Osteoblast (primary cell): Measurements from ENCODE around the gene HES4. TPM values are rescaled to one million over a fixed set of nuclear protein-coding genes. Genes with fewer than 3 reads are reported as not detected.

Experiments
- DNase-seq: peaks from one replicate; pipeline ENCODE4 v3.0.0; 2011; ENCODE audit warnings: low spot score, mixed read lengths; ENCODE audit not compliant: insufficient read length; ENCODE audit errors: missing footprints
- H2AFZ ChIP-seq: 2 replicates; pipeline ENCODE4 v1.6.0; 2011; ENCODE audit warnings: mild to moderate bottlenecking, low read length
- H3K27ac ChIP-seq: 2 replicates; pipeline ENCODE4 v1.5.1; 2011; ENCODE audit warnings: mild to moderate bottlenecking, low read depth, low read length, moderate library complexity
- H3K27me3 ChIP-seq: 2 replicates; pipeline ENCODE4 v1.6.0; 2012; ENCODE audit warnings: mild to moderate bottlenecking, control low read depth, inconsistent platforms, low read length, moderate library complexity; ENCODE audit not compliant: insufficient read depth
- H3K36me3 ChIP-seq: 2 replicates; pipeline ENCODE4 v1.5.1; 2011; ENCODE audit warnings: mild to moderate bottlenecking, low read length, control low read depth, moderate library complexity; ENCODE audit not compliant: insufficient read depth
- H3K4me1 ChIP-seq: 2 replicates; pipeline ENCODE4 v1.5.1; 2011; ENCODE audit warnings: mild to moderate bottlenecking, low read length, control low read depth, moderate library complexity; ENCODE audit not compliant: insufficient read depth
- H3K4me2 ChIP-seq: 2 replicates; pipeline ENCODE4 v1.6.0; 2011; ENCODE audit warnings: mild to moderate bottlenecking, low read length; ENCODE audit not compliant: insufficient read depth
- H3K4me3 ChIP-seq: fragments of 200-600 bp; sonication (generic); 3 replicates; pipeline ENCODE4 v1.5.1; 2012; ENCODE audit warnings: mild to moderate bottlenecking, low read length, inconsistent platforms; ENCODE audit not compliant: insufficient read depth
- H3K79me2 ChIP-seq: 2 replicates; pipeline ENCODE4 v1.6.0; 2012; ENCODE audit warnings: mild to moderate bottlenecking, low read length, control low read depth, inconsistent platforms; ENCODE audit not compliant: insufficient read depth
- H3K9me3 ChIP-seq: 2 replicates; pipeline ENCODE4 v1.5.1; 2011; ENCODE audit warnings: low read depth, low read length, control low read depth
- H4K20me1 ChIP-seq: 2 replicates; pipeline ENCODE4 v1.6.0; 2012; ENCODE audit warnings: mild to moderate bottlenecking, low read length, control low read depth; ENCODE audit not compliant: insufficient read depth
- small RNA-seq: library from RNA; depleted of rRNA; stranded (forward); fragments of <200 nt; gene quantifications from one replicate; pipeline ENCODE3, GENCODE V24; 2012
- total RNA-seq: library from RNA; depleted of rRNA; stranded (reverse); fragments of >200 nt; gene quantifications from 2 replicates; pipeline ENCODE4 v1.2.3, GENCODE V29; 2012
- TF ChIP-seq, protein P1 (sequence below): IDR thresholded peaks from 2 replicates; pipeline ENCODE4 v1.5.1; 2011; ENCODE audit warnings: mild to moderate bottlenecking, low read depth, low read length, moderate library complexity; ENCODE audit errors: extremely low read depth

The HES4 gene
- total RNA-seq, 1 donor, result 0.72 TPM

DNA sequence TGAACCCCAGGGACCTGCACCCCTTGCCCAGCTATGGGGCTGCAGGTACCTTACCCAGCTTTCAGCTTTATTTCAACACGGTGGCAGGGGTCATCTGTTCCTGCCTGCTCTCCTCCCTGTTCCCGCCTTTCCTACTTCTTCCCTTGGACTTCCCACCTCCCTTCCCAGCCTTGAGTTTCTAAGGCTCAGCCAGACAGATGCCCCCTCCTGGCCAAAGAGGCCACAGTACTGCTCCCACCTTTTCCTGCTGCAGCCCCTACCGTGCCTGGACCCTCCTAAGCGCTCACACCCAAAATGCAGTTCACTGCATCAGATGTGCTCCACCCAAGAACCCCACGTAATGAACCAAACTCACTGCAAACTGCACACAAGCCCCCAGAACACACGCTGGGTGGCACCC is 48.5 kb downstream of the HES4 start:
- TF ChIP-seq, protein P1, sequence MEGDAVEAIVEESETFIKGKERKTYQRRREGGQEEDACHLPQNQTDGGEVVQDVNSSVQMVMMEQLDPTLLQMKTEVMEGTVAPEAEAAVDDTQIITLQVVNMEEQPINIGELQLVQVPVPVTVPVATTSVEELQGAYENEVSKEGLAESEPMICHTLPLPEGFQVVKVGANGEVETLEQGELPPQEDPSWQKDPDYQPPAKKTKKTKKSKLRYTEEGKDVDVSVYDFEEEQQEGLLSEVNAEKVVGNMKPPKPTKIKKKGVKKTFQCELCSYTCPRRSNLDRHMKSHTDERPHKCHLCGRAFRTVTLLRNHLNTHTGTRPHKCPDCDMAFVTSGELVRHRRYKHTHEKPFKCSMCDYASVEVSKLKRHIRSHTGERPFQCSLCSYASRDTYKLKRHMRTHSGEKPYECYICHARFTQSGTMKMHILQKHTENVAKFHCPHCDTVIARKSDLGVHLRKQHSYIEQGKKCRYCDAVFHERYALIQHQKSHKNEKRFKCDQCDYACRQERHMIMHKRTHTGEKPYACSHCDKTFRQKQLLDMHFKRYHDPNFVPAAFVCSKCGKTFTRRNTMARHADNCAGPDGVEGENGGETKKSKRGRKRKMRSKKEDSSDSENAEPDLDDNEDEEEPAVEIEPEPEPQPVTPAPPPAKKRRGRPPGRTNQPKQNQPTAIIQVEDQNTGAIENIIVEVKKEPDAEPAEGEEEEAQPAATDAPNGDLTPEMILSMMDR, result peak; percentile 48
- no peak overlapping the region for H3K4me3 ChIP-seq
- H3K4me1 ChIP-seq, result no peaks in the 10 kb centered on the region
- peaks cover 76% of the 10 kb centered on the region for H3K36me3 ChIP-seq
- peaks cover 52% of the 10 kb centered on the region for H4K20me1 ChIP-seq
- no peak for DNase-seq
- no peak overlapping the region for H3K27ac ChIP-seq
- H2AFZ ChIP-seq, result no peak overlapping the region
- no peaks in the 10 kb centered on the region for H3K9me3 ChIP-seq
- no peaks in the 10 kb centered on the region for H3K27me3 ChIP-seq
- H3K79me2 ChIP-seq, result peaks cover 4% of the 10 kb centered on the region
- no peak overlapping the region for H3K4me2 ChIP-seq

GRCh38 chr1:950881-951280 is 49.0 kb downstream of the HES4 start:
- Histone ChIP-seq H3K9me3 (no peaks in the 10 kb centered on the region), H3K27ac (no peak overlapping the region), H3K4me1 (no peaks in the 10 kb centered on the region), H3K27me3 (no peaks in the 10 kb centered on the region), H3K4me3 (no peak overlapping the region), H3K4me2 (no peak overlapping the region), H2AFZ (no peak overlapping the region), H3K36me3 (peaks cover 74% of the 10 kb centered on the region), H4K20me1 (peaks cover 47% of the 10 kb centered on the region), H3K79me2 (peaks cover 2% of the 10 kb centered on the region)
- no peak for DNase-seq
- TF ChIP-seq, protein P1, result no peak

- no peaks in the 10 kb centered on the region for H3K9me3 ChIP-seq
- no peak overlapping the region for H3K27ac ChIP-seq
- TF ChIP-seq, protein P1, result no peak
- H3K4me3 ChIP-seq, result no peak overlapping the region
- H3K79me2 ChIP-seq, result no peaks in the 10 kb centered on the region
- H3K36me3 ChIP-seq, result peaks cover 75% of the 10 kb centered on the region
- H4K20me1 ChIP-seq, result peaks cover 47% of the 10 kb centered on the region
- H3K27me3 ChIP-seq, result no peaks in the 10 kb centered on the region
- H3K4me1 ChIP-seq, result no peaks in the 10 kb centered on the region
- no peak for DNase-seq
- no peak overlapping the region for H2AFZ ChIP-seq
- H3K4me2 ChIP-seq, result no peak overlapping the region
Observed at GRCh38 chr1:950268-950667, 49.6 kb downstream of the HES4 start.

Small RNA genes within 50 kb of the gene (small RNA-seq; reads per million reads assigned to genes)
- gene AL645608.3, result not detected

Other genes with a start within 250 kb of the HES4 start
- gene SAMD11, start 76.2 kb downstream of the HES4 start, total RNA-seq, result 7.7 and 8.3 TPM in 2 replicates
- gene NOC2L, start 40.8 kb downstream of the HES4 start, total RNA-seq, result 47.7 and 47.8 TPM in 2 replicates
- gene KLHL17, start 39.5 kb downstream of the HES4 start, total RNA-seq, result 5.4 and 6.2 TPM in 2 replicates
- 0.36 and 0.88 TPM in 2 replicates for gene PLEKHN1, start 33.6 kb downstream of the HES4 start, total RNA-seq
- gene PERM1, start 18.0 kb downstream of the HES4 start, total RNA-seq, result not detected in 2 replicates
- gene ISG15, start 13.4 kb upstream of the HES4 start, total RNA-seq, result 55.4 and 90.5 TPM in 2 replicates
- 14.7 and 30.0 TPM in 2 replicates for gene AGRN, start 20.0 kb upstream of the HES4 start, total RNA-seq
- not detected in 2 replicates for gene RNF223, start 74.2 kb upstream of the HES4 start, total RNA-seq
- gene C1orf159, start 116.0 kb upstream of the HES4 start, total RNA-seq, result 5.4 and 8.5 TPM in 2 replicates
- not detected in 2 replicates for gene TTLL10, start 173.8 kb upstream of the HES4 start, total RNA-seq
- gene TNFRSF18, start 206.5 kb upstream of the HES4 start, total RNA-seq, result 0.29 TPM in 1 of 2 replicates, not detected in the other
- gene TNFRSF4, start 214.1 kb upstream of the HES4 start, total RNA-seq, result under 0.01 TPM in 1 of 2 replicates, not detected in the other
- 136 and 151 TPM in 2 replicates for gene SDF4, start 231.9 kb upstream of the HES4 start, total RNA-seq
- 26.5 and 29.7 TPM in 2 replicates for gene B3GALT6, start 232.1 kb upstream of the HES4 start, total RNA-seq
- gene C1QTNF12, start 246.6 kb upstream of the HES4 start, total RNA-seq, result 0.36 and 0.59 TPM in 2 replicates